Gastrocnemius medialis (tissue), 4 donors: ENCODE measurements around the gene CD209.

Experiments used
- CTCF ChIP-seq, 5 experiments: fragments of 450-650 bp in 3 of 5; fragments of 200-600 bp in 2 of 5; sonication (generic) in 2 of 5; IDR thresholded peaks in 4 of 5; conservative IDR thresholded peaks in 1 of 5; 1 replicate in 4 of 5; 2 replicates in 1 of 5; pipeline ENCODE4 v1.5.1; 2016 to 2019; ENCODE audit warnings: antibody characterized with exemption in 5 of 5, mild to moderate bottlenecking in 3 of 5, moderate library complexity in 3 of 5
- POLR2A ChIP-seq, 2 donors: fragments of 450-650 bp; IDR thresholded peaks; one replicate each; pipeline ENCODE4 v1.6.1; 2017; ENCODE audit warnings: antibody characterized with exemption in 2 of 2, mild to moderate bottlenecking in 2 of 2, moderate library complexity in 2 of 2

- TF ChIP-seq CTCF (IDR thresholded peaks at IDR 0.05 in 4 of 5, conservative IDR thresholded peaks at IDR 0.05 in 1 of 5) (no peak), POLR2A (IDR thresholded peaks at IDR 0.05) (no peak)
These were observed 33.8 kb upstream of the CD209 start for GRCh38 chr19:7781157-7781556.
